Subcutaneous abdominal adipose tissue (tissue), 5 donors: ENCODE measurements around the gene NOTCH3.

ENCODE experiments used
- H3K27ac ChIP-seq: one replicate; pipeline ENCODE4 v1.7.0; 2013; ENCODE audit warnings: low read depth, mild to moderate bottlenecking, inconsistent platforms, low read length, moderate library complexity
- H3K27me3 ChIP-seq, 5 donors: one replicate each; pipeline ENCODE4 v1.7.0; 2013; ENCODE audit warnings: low read length in 5 of 5, inconsistent platforms in 1 of 5; ENCODE audit not compliant: control insufficient read depth in 5 of 5, insufficient read depth in 4 of 5
- H3K36me3 ChIP-seq, 5 donors: one replicate each; pipeline ENCODE4 v1.7.0; 2013; ENCODE audit warnings: low read length in 5 of 5; ENCODE audit not compliant: control insufficient read depth in 5 of 5, insufficient read depth in 5 of 5
- H3K4me1 ChIP-seq, 5 donors: one replicate each; pipeline ENCODE4 v1.7.0; 2013; ENCODE audit warnings: low read length in 5 of 5, mild to moderate bottlenecking in 3 of 5, moderate library complexity in 1 of 5; ENCODE audit not compliant: control insufficient read depth in 5 of 5, insufficient read depth in 5 of 5
- H3K4me3 ChIP-seq, 5 donors: one replicate each; pipeline ENCODE4 v1.7.0; 2013; ENCODE audit warnings: low read length in 5 of 5, low read depth in 1 of 5
- H3K9ac ChIP-seq, 5 donors: one replicate each; pipeline ENCODE4 v1.7.0; 2013; ENCODE audit warnings: low read length in 5 of 5, mild to moderate bottlenecking in 4 of 5, moderate library complexity in 3 of 5
- H3K9me3 ChIP-seq, 5 donors: one replicate each; pipeline ENCODE4 v1.7.0; 2013; ENCODE audit warnings: low read length in 5 of 5; ENCODE audit not compliant: control insufficient read depth in 5 of 5
- donor health status: healthy.
- donor health status: healthy.
- donor health status: healthy.
- donor health status: healthy.
- donor health status: healthy.

NOTCH3 gene

DNA sequence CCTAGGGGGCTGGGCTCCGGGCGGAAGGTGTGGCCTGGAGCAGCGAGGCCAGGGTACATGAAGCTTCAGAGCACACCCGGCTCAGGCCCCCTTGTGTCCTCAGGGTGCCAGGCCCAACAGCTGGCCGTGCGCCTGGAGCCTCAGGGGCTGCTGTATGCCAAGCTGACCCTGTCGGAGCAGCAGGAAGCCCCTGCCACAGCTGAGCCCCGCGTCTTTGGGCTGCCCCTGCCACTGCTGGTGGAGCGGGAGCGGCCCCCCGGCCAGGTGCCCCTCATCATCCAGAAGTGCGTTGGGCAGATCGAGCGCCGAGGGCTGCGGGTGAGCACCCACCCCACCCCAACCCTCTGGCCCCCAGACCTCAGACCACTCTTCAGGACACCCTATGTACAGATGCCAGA is 90.4 kb downstream of the NOTCH3 start:
- Histone ChIP-seq H3K36me3 (peaks cover 0 to 61% (median 47%) of the 10 kb centered on the region in 5 donors), H3K9ac (no peak overlapping the region), H3K9me3 (no peaks in the 10 kb centered on the region), H3K27ac (no peak overlapping the region), H3K4me3 (no peak overlapping the region), H3K4me1 (peaks cover 6 to 36% (median 28%) of the 10 kb centered on the region in 5 donors), H3K27me3 (no peaks in the 10 kb centered on the region)

DNA sequence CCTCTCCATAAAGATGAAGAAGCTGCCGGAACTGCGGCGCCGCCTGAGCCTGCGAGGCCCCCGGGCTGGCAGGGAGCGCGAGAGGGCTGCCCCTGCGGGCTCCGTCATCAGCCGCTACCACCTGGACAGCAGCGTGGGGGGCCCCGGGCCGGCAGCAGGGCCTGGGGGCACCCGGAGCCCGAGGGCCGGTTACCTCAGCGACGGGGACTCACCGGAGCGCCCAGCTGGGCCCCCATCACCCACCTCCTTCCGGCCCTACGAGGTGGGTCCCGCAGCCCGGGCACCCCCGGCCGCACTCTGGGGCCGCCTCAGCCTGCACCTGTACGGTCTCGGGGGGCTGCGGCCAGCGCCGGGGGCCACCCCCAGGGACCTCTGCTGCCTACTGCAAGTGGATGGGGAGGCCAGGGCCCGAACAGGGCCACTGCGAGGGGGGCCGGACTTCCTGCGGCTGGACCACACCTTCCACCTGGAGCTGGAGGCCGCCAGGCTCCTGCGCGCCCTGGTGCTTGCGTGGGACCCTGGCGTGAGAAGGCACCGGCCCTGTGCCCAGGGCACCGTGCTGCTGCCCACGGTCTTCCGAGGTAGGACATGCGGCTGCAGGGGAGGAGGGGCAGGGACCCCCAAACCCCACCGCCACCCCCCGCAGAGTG is 90.9 kb downstream of the NOTCH3 start:
- Histone ChIP-seq H3K36me3 (peaks cover 0 to 56% (median 46%) of the 10 kb centered on the region in 5 donors), H3K9ac (no peak overlapping the region), H3K9me3 (no peaks in the 10 kb centered on the region), H3K4me1 (peaks cover 6 to 31% (median 23%) of the 10 kb centered on the region in 5 donors), H3K27ac (no peak overlapping the region), H3K27me3 (no peaks in the 10 kb centered on the region), H3K4me3 (no peak overlapping the region)
